Body of pancreas (tissue), 4 donors: Measurements from ENCODE around the gene VGLL2. TPM values are rescaled to one million over a fixed set of nuclear protein-coding genes. Genes with fewer than 3 reads are reported as not detected.

Source experiments
- ATAC-seq: fragments of 150-250 bp; one replicate; pipeline ENCODE4 v1.9.1; 2016
- DNase-seq, 4 donors: peaks; one replicate each; pipeline ENCODE4 v3.0.0-alpha.2; 2019
- H3K27ac ChIP-seq, 4 donors: fragments of 200-600 bp; sonication (generic); 1 replicate in 3 of 4; 2 replicates in 1 of 4; pipeline versions ENCODE4 v1.5.1 to v1.6.1; 2016 to 2019; ENCODE audit warnings: mild to moderate bottlenecking in 1 of 4, mixed read lengths in 1 of 4, moderate library complexity in 1 of 4
- H3K27me3 ChIP-seq, 2 donors: fragments of 200-600 bp; sonication (generic); one replicate each; pipeline ENCODE4 v1.6.0; 2016; ENCODE audit warnings: mild to moderate bottlenecking in 1 of 2
- H3K36me3 ChIP-seq, 2 donors: fragments of 200-600 bp; sonication (generic); replicated peaks in 1 of 2; 2 replicates each; pipeline ENCODE4 v1.5.1; 2016; ENCODE audit warnings: low read depth in 2 of 2; ENCODE audit not compliant: insufficient read depth in 1 of 2
- H3K4me1 ChIP-seq: fragments of 200-600 bp; sonication (generic); one replicate; pipeline ENCODE4 v1.6.0; 2016
- H3K4me3 ChIP-seq, 2 donors: fragments of 200-600 bp; sonication (generic); 1 replicate in 1 of 2; 2 replicates in 1 of 2; pipeline ENCODE4 v1.5.1; 2016 to 2019
- H3K9me3 ChIP-seq, 3 donors: fragments of 200-600 bp; sonication (generic); 1 replicate in 2 of 3; 2 replicates in 1 of 3; pipeline ENCODE4 v1.5.1; 2016
- POLR2A ChIP-seq, 3 donors: fragments of 450-650 bp; IDR thresholded peaks; one replicate each; pipeline ENCODE4 v1.6.1; 2016; ENCODE audit warnings: antibody characterized with exemption in 3 of 3, mild to moderate bottlenecking in 2 of 3
- WGBS, 2 donors: methylation state at CpG; one replicate each; pipeline ENCODE4 v1.1.5; 2017; 5-methylcytosine and 5-hydroxymethylcytosine counted together
- intact Hi-C: fragments of 100-400 bp; cut with DNase I; formaldehyde crosslinking; loops from one replicate; pipeline ENCODE4 v1.15.1; 2023
- total RNA-seq, 2 donors: library from RNA; depleted of rRNA; stranded (reverse); fragments of >200 nt; gene quantifications; one replicate each; pipeline ENCODE4 v1.1.0, GENCODE V29; 2016
- TF ChIP-seq, protein P1 (sequence below), 7 experiments: fragments of 450-650 bp in 4 of 7; fragments of 200-600 bp in 3 of 7; sonication (generic) in 3 of 7; IDR thresholded peaks; one replicate each; pipeline ENCODE4 v1.5.1; 2016 to 2019; ENCODE audit warnings: antibody characterized with exemption in 7 of 7

VGLL2 gene
- total RNA-seq, 2 donors from 2014 or later: 0.99 TPM; not detected in 1

DNA sequence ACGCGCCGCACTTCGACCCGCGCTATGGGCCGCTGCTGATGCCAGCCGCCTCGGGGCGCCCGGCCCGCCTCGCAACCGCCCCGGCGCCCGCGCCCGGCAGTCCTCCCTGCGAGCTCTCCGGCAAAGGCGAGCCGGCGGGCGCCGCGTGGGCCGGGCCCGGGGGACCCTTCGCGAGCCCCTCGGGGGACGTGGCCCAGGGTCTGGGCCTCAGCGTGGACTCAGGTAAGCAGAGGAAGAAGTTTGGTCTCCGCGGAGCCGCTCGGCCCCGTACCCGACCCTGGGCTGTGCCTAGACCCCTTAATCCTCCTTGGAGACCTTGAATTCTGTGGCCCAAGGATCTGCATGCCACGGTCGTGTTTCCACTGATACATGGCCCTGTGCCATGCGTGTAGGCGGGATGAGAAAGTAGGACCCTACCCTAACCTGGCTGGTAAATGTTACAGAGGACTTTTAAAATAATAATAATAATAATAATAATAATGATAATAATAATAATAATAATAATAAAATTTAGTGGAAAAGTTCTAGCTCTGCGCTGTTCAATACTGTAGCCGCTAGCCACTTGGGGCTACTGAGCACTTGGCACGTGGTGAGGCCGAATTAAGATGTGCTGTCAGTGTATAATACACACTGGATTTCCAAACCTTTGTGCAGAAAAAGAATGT lies 5.6 kb downstream of the VGLL2 start:
- intact Hi-C loops: no loop called here
- Histone ChIP-seq H3K36me3 (no peaks in the 10 kb centered on the region), H3K27ac (no peak overlapping the region), H3K9me3 (no peaks in the 10 kb centered on the region), H3K4me3 (no peak overlapping the region), H3K27me3 (peaks cover 0 to 32% of the 10 kb centered on the region in 2 donors), H3K4me1 (peaks cover 19% of the 10 kb centered on the region)
- TF ChIP-seq, protein P1, sequence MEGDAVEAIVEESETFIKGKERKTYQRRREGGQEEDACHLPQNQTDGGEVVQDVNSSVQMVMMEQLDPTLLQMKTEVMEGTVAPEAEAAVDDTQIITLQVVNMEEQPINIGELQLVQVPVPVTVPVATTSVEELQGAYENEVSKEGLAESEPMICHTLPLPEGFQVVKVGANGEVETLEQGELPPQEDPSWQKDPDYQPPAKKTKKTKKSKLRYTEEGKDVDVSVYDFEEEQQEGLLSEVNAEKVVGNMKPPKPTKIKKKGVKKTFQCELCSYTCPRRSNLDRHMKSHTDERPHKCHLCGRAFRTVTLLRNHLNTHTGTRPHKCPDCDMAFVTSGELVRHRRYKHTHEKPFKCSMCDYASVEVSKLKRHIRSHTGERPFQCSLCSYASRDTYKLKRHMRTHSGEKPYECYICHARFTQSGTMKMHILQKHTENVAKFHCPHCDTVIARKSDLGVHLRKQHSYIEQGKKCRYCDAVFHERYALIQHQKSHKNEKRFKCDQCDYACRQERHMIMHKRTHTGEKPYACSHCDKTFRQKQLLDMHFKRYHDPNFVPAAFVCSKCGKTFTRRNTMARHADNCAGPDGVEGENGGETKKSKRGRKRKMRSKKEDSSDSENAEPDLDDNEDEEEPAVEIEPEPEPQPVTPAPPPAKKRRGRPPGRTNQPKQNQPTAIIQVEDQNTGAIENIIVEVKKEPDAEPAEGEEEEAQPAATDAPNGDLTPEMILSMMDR (IDR thresholded peaks at IDR 0.05): no peak
- TF ChIP-seq POLR2A (IDR thresholded peaks at IDR 0.05): no peak
- no peak for DNase-seq
- WGBS, 2 donors: 5 to 11% methylated on average over 10 to 45 of the region's 48 CpGs
- ATAC-seq: peak; percentile 21

DNA sequence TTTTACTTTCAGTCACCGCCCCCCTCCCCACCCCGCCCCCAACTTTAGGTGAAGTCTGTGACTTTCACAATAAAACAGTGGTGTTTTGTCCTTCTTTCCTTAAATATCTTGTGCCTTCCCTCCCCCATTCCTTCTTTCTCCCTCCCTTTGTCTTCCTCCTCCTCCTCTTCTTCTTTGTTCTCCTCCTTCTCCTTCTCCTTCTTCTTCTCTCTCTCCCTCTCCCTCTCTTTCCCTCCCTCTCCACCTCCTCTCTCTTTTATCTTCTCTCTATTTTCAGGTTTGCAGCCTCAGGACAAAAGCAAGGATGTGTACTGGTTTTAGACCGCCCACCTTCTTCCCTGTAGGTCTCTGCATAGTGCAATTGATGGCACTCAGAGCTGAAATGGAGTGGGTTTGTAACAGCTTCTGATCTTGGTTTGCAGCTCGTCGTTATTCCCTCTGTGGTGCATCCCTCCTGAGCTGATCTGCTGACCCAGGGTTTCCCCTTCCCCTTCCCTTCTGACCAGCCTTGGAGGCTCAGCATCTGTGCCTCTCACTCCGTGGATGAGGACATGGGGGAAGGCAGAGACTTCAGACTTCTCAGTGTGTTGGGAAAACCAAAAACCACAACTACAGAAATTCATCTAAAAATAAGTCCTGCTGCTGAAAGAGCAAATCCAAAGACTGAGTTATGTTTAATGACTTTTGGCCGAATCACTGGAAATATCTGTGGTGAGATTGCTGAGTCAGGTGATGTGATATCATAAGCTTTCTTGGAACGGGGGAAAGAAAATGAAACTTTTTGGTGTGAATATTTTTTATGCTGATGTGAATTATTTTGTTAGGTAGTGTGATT lies 6.9 kb downstream of the VGLL2 start:
- no peak overlapping the region for H3K27ac ChIP-seq
- peaks cover 0 to 21% of the 10 kb centered on the region in 2 donors for H3K27me3 ChIP-seq
- H3K4me1 ChIP-seq: peaks cover 13% of the 10 kb centered on the region
- 5 to 10% methylated on average over 8 of the region's 8 CpGs for WGBS, 2 donors
- no peaks in the 10 kb centered on the region for H3K9me3 ChIP-seq
- no peaks in the 10 kb centered on the region for H3K36me3 ChIP-seq
- DNase-seq (no peak), ATAC-seq (no peak)
- no peak overlapping the region for H3K4me3 ChIP-seq
- TF ChIP-seq POLR2A (IDR thresholded peaks at IDR 0.05): no peak
- TF ChIP-seq, protein P1 (IDR thresholded peaks at IDR 0.05): no peak
- intact Hi-C loops: no loop called here

DNA sequence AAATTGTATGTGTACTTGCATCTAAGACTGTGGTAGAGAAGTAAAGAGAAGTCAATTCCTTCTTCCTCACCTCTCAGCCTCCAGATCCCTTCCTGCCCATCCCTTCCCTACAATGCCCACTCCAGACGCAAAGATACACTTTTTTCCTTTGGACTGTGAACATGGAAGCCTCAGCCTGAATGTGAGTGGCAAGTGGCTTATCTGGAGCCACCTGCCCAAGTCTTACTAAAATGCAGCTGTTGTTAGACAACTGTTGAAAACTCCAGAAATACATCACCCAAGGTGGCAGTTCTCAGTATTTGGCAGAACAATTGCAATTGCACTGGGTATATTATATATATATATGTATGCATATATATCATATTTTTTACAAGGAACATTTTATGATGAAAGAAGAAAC lies 7.5 kb downstream of the VGLL2 start:
- TF ChIP-seq, protein P1 (IDR thresholded peaks at IDR 0.05): no peak
- TF ChIP-seq POLR2A (IDR thresholded peaks at IDR 0.05): no peak
- 14 to 17% methylated on average over 1 of the region's 1 CpG for WGBS, 2 donors
- H3K4me3 ChIP-seq: no peak overlapping the region
- peaks cover 0 to 14% of the 10 kb centered on the region in 2 donors for H3K27me3 ChIP-seq
- no peak for DNase-seq
- intact Hi-C loops: no loop called here
- H3K36me3 ChIP-seq: no peaks in the 10 kb centered on the region
- H3K9me3 ChIP-seq: no peaks in the 10 kb centered on the region
- H3K27ac ChIP-seq: no peak overlapping the region
- H3K4me1 ChIP-seq: peaks cover 13% of the 10 kb centered on the region
- no peak for ATAC-seq

DNA sequence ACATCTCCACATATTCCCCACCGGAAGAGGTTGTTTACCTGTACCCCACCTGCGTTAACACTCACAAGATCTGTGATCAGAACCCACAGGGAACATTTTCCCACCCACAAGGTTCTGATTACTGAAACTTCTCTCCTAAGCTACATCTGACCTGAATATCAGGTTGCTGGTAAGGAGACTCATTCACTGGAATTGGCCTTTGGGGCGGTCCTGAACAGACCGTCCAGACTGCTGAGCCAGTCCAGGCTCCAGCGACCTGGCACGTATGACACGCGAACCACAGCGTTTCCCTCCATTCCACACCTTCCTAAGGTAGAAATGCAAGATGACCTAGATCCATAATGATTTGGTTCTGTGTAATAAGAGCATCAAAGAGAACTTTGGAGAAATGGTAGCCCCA lies 9.8 kb downstream of the VGLL2 start:
- H3K36me3 ChIP-seq: no peaks in the 10 kb centered on the region
- no peak for ATAC-seq
- intact Hi-C loops: no loop called here
- H3K27ac ChIP-seq: no peak overlapping the region
- H3K4me1 ChIP-seq: peaks cover 8% of the 10 kb centered on the region
- no peak for DNase-seq
- H3K9me3 ChIP-seq: no peaks in the 10 kb centered on the region
- no peak overlapping the region for H3K4me3 ChIP-seq
- TF ChIP-seq, protein P1 (IDR thresholded peaks at IDR 0.05): no peak
- no peak for TF ChIP-seq POLR2A (IDR thresholded peaks at IDR 0.05)
- peaks cover 0 to 7% of the 10 kb centered on the region in 2 donors for H3K27me3 ChIP-seq
- WGBS, 2 donors: 74 to 79% methylated on average over 9 of the region's 9 CpGs
